Measurements from ENCODE around the gene TTLL7.

TTLL7 gene

GRCh38 chr1:83922431-83922830 is 76.5 kb downstream of the TTLL7 start:
- Histone ChIP-seq H3K27ac (ENCODE audit: low read length) (no peak overlapping the region), H3K4me1 (ENCODE audit: low read length) (peaks cover 17% of the 10 kb centered on the region), H3K9ac (ENCODE audit: low read length) (no peak overlapping the region), H3K4me2 (ENCODE audit: low read length) (no peak overlapping the region), H3K4me3 (ENCODE audit: low read length) (no peak overlapping the region), H3K79me2 (ENCODE audit: low read length) (no peaks in the 10 kb centered on the region), H3K36me3 (replicated peaks; ENCODE audit: low read depth, low read length) (no peaks in the 10 kb centered on the region), H2AFZ (ENCODE audit: low read depth, low read length) (no peak overlapping the region), H4K20me1 (ENCODE audit: insufficient read depth, low read length) (no peaks in the 10 kb centered on the region), H3K27me3 (ENCODE audit: low read depth, low read length) (no peaks in the 10 kb centered on the region), H3K9me3 (ENCODE audit: insufficient read depth, low read length) (no peaks in the 10 kb centered on the region)
- TF ChIP-seq CTCF (IDR thresholded peaks at IDR 0.05; ENCODE audit: low read depth, low read length) (no peak), EZH2phosphoT487 (IDR thresholded peaks at IDR 0.05; ENCODE audit: low read depth) (no peak)

DNA sequence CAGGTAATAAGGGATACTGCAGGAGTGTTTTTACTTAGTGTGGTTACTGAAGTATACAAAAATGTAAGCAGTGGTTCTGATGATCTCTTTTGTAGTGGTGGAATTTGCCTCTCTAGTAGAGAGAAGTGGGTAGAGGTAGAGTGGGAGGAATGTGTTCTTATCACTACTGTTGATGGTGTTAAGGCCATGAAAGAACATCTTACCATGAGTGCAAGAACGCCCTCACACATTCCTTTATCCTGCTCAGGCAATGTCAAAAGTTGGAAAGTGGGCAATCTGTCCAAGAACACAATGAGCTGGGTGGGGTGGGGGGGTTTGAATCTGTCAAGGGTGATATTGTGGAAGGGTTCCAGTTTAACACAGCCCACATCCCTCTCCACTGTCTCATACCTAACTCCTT is 78.6 kb downstream of the TTLL7 start:
- no peak overlapping the region for H3K4me3 ChIP-seq (ENCODE audit: low read length)
- H4K20me1 ChIP-seq (ENCODE audit: insufficient read depth, low read length), result no peaks in the 10 kb centered on the region
- no peak overlapping the region for H2AFZ ChIP-seq (ENCODE audit: low read depth, low read length)
- no peak overlapping the region for H3K4me2 ChIP-seq (ENCODE audit: low read length)
- TF ChIP-seq CTCF (IDR thresholded peaks at IDR 0.05; ENCODE audit: low read depth, low read length) (no peak), EZH2phosphoT487 (IDR thresholded peaks at IDR 0.05; ENCODE audit: low read depth) (no peak)
- H3K27ac ChIP-seq (ENCODE audit: low read length), result no peak overlapping the region
- peaks cover 17% of the 10 kb centered on the region for H3K4me1 ChIP-seq (ENCODE audit: low read length)
- no peaks in the 10 kb centered on the region for H3K9me3 ChIP-seq (ENCODE audit: insufficient read depth, low read length)
- H3K9ac ChIP-seq (ENCODE audit: low read length), result no peak overlapping the region
- no peaks in the 10 kb centered on the region for H3K79me2 ChIP-seq (ENCODE audit: low read length)
- H3K36me3 ChIP-seq (replicated peaks; ENCODE audit: low read depth, low read length), result no peaks in the 10 kb centered on the region
- no peaks in the 10 kb centered on the region for H3K27me3 ChIP-seq (ENCODE audit: low read depth, low read length)

GRCh38 chr1:83919872-83920271 is 79.1 kb downstream of the TTLL7 start:
- no peak overlapping the region for H3K4me3 ChIP-seq (ENCODE audit: low read length)
- no peaks in the 10 kb centered on the region for H3K27me3 ChIP-seq (ENCODE audit: low read depth, low read length)
- no peaks in the 10 kb centered on the region for H3K79me2 ChIP-seq (ENCODE audit: low read length)
- no peaks in the 10 kb centered on the region for H3K9me3 ChIP-seq (ENCODE audit: insufficient read depth, low read length)
- no peak for TF ChIP-seq EZH2phosphoT487 (IDR thresholded peaks at IDR 0.05; ENCODE audit: low read depth)
- TF ChIP-seq CTCF (IDR thresholded peaks at IDR 0.05; ENCODE audit: low read depth, low read length), result no peak
- H3K36me3 ChIP-seq (replicated peaks; ENCODE audit: low read depth, low read length), result no peaks in the 10 kb centered on the region
- no peak overlapping the region for H3K9ac ChIP-seq (ENCODE audit: low read length)
- H4K20me1 ChIP-seq (ENCODE audit: insufficient read depth, low read length), result no peaks in the 10 kb centered on the region
- H3K4me2 ChIP-seq (ENCODE audit: low read length), result no peak overlapping the region
- peaks cover 17% of the 10 kb centered on the region for H3K4me1 ChIP-seq (ENCODE audit: low read length)
- H2AFZ ChIP-seq (ENCODE audit: low read depth, low read length), result no peak overlapping the region
- H3K27ac ChIP-seq (ENCODE audit: low read length), result no peak overlapping the region

DNA sequence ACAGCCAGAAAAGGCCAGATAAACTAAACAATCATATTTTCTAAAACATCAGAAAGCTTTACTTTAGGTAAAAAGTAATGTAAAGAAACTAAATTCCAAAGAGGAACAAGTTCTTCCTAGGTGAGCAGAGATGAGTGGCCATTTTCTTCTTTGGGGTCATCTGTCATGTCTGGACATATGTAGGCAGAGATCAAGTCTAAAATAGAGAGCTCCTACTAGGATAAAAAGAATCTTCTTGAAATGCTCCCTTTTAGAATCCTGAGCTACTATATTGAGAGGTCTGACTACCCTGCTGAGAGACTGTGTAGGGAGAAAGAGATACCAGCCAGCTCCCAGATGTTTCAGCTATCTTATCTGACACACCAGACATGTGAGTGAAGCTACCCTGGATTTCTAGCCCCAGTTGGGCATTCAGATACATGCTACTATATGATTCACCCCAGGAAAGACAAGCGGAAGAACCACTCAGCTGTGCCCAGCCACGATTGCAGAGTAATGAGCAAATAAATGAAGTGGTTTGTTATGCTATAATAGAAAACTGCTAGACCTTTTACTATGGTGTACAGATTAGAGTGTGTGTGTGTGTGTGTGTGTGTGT is 80.1 kb downstream of the TTLL7 start:
- no peaks in the 10 kb centered on the region for H3K79me2 ChIP-seq (ENCODE audit: low read length)
- H3K27me3 ChIP-seq (ENCODE audit: low read depth, low read length), result no peaks in the 10 kb centered on the region
- H3K9ac ChIP-seq (ENCODE audit: low read length), result no peak overlapping the region
- TF ChIP-seq CTCF (IDR thresholded peaks at IDR 0.05; ENCODE audit: low read depth, low read length) (no peak), EZH2phosphoT487 (IDR thresholded peaks at IDR 0.05; ENCODE audit: low read depth) (no peak)
- no peak overlapping the region for H2AFZ ChIP-seq (ENCODE audit: low read depth, low read length)
- H3K36me3 ChIP-seq (replicated peaks; ENCODE audit: low read depth, low read length), result no peaks in the 10 kb centered on the region
- no peak overlapping the region for H3K27ac ChIP-seq (ENCODE audit: low read length)
- no peaks in the 10 kb centered on the region for H4K20me1 ChIP-seq (ENCODE audit: insufficient read depth, low read length)
- H3K4me1 ChIP-seq (ENCODE audit: low read length), result peaks cover 14% of the 10 kb centered on the region
- no peak overlapping the region for H3K4me2 ChIP-seq (ENCODE audit: low read length)
- H3K4me3 ChIP-seq (ENCODE audit: low read length), result no peak overlapping the region
- H3K9me3 ChIP-seq (ENCODE audit: insufficient read depth, low read length), result no peaks in the 10 kb centered on the region
